Pulmonary artery endothelial cell (primary cell): ENCODE measurements around the gene CACUL1. TPM values are rescaled to one million over a fixed set of nuclear protein-coding genes. Genes with fewer than 3 reads are reported as not detected.
"Not testable (repeated sequence)": the region's sequence is repeated elsewhere in the genome, so short reads cannot be mapped to it uniquely, and the experiment has no call there.

Source experiments
- DNase-seq: peaks from one replicate; pipeline ENCODE4 v3.0.0-alpha.2; 2011; ENCODE audit warnings: low read depth, low spot score
- total RNA-seq: library from RNA; depleted of rRNA; stranded (reverse); fragments of >200 nt; gene quantifications from 2 replicates; pipeline ENCODE4 v1.2.3, GENCODE V29; 2014

The CACUL1 gene
- 27.4 and 30.6 TPM in 2 replicates for total RNA-seq

DNA sequence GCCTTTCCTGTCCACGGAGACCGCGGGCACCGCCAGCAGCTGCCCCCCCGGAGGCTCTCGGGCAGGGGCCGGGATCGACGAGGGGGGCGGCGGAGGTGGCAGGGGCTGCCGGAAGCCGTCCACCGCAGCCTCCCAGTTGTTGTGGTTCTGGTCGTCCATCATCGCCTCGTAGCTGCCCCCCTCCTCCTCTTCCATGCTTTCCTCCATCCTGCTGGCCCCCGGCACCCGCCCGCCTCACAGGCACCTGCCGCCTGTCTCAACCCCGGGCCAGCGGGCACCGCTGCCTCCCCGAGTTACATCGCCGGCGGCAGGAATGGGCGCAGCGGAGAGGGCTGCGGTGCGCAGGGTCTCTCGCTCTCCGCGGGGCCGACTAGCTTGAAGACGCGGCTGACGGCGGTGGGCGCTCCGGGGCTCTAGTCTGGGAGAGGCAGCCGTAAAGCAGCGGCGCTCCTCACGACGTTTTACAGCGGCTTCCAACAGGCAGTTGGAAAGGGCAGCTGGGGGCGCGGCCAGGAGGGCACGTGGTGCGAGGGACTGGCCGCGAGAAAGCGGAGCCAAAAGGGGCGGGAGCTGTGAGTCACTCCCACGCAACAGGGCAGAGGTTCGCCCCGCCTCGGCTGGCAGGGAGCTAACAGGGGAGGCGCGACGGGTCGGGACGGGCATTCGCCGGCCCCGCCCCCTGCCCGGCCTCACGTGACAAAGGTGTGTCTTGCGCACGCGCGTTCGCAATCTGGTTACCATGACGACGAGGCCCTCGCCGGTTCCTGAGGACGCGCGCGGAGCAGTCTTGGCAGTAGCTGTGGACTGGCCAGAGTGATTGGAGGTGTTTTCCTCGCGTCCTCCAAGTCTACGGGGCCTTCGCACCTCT lies at the start of gene CACUL1:
CACUL1 (minus strand) TSS at position 415 of the 868 bp plus-strand sequence; CDS start at position 207, 208 bp downstream.
- peak; percentile 99 for DNase-seq

- no peak for DNase-seq
These were observed 49.5 kb upstream of the CACUL1 start for GRCh38 chr10:118804262-118804773.

DNA sequence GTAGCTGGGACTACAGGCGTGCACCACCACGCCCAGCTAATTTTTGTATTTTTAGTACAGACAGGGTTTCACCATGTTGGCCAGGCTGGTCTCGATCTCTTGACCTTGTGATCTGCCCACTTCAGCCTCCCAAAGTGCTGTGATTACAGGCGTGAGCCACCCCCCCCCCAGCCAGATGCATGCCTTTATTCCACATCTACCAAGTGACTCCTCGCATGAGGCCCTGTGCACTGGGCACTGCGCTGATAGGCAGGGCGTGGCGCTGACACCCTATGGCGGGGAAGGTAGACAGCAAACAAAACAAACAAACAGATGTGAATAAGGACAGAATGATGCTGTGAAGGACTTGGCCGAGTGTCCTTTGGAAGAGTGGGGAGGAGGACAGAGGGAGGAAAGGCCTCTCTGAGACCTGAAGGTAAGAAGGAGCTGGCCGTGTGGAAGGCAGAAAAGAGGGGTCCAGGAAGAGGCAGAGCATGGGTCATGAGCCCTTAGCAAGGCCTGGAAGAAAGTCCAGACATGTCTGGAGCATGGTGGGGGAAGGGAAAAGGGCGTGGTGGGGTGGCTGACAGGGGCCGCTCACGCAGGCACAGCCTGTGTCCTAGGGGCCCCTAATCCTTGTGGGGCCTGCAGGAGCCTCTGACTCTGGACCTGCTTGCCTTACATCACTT lies 47.5 kb upstream of the CACUL1 start:
- no peak for DNase-seq

GRCh38 chr10:118800920-118801319 lies 46.1 kb upstream of the CACUL1 start:
- no peak for DNase-seq

GRCh38 chr10:118799777-118800176 lies 45.0 kb upstream of the CACUL1 start:
- DNase-seq = no peak

- DNase-seq = no peak
These were observed 43.5 kb upstream of the CACUL1 start for GRCh38 chr10:118798231-118798662.

DNA sequence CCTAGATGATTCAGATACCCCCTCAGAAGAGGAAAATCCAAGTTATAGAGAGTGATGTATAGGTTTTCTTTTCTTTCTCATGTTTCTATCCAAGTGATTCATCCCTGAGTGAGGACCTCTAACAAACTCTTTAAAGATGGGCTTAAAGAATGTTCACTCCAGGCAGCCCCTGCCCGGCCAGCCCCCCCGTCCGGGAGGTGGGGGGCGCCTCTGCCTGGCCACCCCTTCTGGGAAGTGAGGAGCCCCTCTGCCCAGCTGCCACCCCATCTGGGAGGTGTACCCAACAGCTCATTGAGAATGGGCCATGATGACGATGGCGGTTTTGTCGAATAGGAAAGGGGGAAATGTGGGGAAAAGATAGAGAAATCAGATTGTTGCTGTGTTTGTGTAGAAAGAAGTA lies 40.2 kb upstream of the CACUL1 start:
- DNase-seq = not testable (repeated sequence)

- DNase-seq = no peak
These were observed 38.8 kb upstream of the CACUL1 start for GRCh38 chr10:118793545-118793944.

DNA sequence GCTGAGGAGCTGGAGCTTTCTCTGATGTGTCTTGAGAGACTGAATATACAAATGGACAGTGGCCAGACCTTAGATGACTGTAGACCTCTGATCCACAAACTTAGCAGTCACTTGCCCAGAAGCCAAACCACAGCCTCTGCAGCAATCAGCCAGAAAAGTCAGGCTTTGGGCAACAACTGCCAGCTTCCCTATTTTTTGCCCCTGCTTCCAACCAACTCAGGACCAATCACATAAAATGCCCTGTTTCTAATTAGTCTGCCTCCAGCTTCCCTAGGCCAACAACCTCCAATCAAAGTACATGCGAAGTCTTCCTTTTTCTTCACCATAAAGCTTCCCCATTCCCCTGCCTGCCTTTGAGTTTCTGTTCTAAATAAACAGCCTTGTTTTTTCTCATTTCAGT lies 37.8 kb upstream of the CACUL1 start:
- no peak for DNase-seq

GRCh38 chr10:118790058-118790457 lies 35.3 kb upstream of the CACUL1 start:
- no peak for DNase-seq

DNA sequence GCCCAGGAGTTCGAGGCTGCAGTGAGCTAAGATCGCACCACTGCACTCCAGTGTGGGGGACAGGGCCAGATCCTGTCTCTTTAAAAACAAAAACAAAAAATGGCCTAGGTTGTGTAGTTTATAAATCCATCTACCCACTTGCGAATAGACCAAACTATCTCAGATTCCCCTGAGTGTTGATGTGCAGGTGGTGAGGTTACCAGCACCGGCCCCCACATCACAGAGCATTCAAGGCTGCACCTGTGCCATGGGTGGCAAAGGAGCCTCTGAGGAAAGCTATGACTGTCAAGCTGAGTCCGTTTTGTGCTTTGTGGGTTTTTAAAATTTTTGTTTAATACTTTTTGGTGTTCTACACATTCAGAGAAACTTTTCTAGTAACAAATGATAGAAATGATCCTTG lies 30.8 kb upstream of the CACUL1 start:
- DNase-seq = no peak

- no peak for DNase-seq
These were observed 29.2 kb upstream of the CACUL1 start for GRCh38 chr10:118783776-118784545.

GRCh38 chr10:118782916-118783465 lies 28.2 kb upstream of the CACUL1 start:
- not testable (repeated sequence) for DNase-seq

DNA sequence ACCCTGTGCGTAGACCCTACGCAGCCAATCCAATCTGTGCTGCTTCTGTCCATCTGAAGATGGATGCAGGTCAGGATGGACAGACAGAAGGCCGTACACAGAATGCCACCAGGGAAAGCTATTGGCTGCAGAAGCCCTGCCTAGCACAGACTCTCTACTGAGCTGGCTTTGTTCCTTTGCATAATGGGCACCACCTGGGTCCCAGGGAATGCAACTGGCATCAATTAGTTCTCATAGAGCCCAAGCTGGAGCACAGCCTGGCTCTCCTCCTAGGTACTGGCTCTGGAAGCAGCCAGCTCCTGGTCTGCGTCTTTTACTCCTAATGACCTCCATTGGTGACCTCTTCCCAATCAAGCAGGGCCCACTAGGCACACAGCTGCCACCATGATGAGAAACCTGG lies 26.8 kb upstream of the CACUL1 start:
- DNase-seq = no peak

DNA sequence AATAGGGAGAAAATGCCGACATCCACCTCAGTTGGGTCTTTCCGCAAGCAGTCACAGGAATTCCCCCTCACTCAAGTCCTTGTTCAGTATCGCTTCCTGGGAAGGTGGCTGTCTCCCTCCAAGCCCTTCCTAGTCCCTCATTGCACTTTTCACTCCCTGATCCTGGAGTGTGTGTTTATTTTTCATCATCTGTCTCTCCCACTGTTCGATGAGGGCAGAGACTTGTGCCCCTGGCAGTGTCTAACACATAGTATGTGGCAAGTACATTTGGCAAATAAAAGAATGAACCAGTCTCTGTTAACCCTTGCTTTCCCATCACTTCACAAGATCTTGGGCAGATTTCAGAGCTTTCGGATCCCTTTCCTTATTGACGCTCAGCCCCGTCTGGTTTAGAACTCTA lies 24.0 kb upstream of the CACUL1 start:
- DNase-seq = no peak

DNA sequence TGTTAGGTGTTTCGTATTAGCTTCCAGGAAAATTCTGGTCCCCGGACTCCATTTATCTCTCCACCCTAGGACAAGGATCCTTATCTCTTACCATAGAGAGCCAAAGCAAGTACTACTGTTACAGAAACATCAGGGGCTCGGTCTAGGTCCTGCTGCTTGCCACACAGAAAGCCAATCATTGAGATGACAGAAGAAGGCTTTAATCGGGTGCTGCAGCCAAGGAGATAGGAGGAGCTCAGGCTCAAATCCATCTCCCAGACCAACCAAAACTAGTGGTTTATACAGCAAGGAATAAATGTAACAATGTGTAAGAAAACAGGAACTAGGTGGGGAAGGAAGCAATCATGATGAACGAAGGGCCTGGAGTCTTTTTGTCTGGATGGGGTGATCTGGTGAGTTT lies 22.2 kb upstream of the CACUL1 start:
- no peak for DNase-seq

DNA sequence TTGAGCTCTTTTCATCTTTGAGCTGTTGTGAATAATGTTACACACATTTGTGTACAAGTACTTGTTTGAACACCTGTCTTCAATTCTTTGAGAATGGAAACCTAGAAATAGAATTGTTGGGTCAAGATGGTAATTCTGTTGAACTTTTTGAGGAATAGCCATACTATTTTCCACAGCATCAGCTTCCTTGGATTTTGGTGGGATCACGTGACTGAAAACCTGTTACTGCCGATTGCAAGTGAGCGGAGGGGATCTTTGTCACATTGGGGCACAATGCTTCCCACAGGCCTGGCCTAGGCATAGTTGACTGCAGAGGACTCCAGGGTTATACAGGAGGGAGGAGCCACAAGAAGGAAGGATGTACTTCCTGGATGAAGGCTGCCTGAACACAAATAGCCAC lies 21.3 kb upstream of the CACUL1 start:
- no peak for DNase-seq

DNA sequence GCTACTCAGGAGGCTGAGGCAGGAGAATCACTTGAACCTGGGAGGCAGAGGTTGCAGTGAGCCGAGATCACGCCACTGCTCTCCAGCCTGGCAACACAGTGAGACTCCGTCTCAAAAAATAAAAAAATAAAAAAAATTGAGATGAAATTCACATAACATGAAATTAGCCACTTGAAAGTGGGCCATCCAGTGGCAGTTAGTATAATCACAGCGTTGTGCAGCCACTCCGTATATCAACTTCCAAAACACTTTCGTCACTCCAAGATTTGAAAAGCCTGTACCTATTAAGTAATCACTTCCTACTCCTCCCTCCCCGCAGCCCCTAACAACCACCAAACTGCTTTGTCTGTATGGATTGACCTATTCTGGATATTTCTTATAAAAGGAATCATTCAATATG lies 20.7 kb upstream of the CACUL1 start:
- no peak for DNase-seq

DNA sequence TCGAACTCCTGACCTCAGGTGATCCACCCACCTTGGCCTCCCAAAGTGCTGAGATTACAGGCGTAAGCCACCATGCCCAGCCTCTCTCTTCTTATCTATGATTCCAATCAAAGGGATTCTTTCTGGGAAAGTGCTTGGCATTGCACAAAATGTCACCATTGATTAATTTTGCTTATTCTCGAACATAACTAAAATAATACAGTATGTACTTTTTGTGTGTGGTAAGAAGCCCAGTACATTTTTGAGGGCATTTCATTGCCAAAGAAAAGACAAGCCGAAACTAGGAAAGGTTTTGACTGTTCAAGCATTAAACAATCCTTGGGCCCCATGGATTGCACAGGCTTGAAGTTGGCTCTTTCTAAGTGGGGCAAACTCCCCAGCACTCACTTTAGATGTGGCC lies 18.3 kb upstream of the CACUL1 start:
- no peak for DNase-seq

DNA sequence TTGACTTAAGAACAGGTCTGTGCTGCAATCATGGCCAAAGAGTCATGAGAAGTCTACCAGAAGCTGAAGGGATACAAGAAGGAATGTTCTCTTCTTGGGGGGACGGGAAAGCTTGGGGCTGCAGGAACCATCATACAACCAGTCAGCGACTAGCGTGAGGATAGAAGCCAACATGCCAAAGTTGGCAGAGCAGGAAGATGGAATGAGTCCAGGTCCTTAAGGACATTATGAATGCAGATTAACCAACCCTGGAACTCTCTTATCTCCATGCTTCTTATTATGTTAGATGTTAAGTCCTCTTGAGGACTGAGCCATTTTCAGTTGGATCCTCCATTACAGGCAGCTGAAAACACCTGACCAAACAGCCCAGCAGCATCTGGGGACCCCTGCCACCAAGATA lies 17.2 kb upstream of the CACUL1 start:
- DNase-seq = no peak

DNA sequence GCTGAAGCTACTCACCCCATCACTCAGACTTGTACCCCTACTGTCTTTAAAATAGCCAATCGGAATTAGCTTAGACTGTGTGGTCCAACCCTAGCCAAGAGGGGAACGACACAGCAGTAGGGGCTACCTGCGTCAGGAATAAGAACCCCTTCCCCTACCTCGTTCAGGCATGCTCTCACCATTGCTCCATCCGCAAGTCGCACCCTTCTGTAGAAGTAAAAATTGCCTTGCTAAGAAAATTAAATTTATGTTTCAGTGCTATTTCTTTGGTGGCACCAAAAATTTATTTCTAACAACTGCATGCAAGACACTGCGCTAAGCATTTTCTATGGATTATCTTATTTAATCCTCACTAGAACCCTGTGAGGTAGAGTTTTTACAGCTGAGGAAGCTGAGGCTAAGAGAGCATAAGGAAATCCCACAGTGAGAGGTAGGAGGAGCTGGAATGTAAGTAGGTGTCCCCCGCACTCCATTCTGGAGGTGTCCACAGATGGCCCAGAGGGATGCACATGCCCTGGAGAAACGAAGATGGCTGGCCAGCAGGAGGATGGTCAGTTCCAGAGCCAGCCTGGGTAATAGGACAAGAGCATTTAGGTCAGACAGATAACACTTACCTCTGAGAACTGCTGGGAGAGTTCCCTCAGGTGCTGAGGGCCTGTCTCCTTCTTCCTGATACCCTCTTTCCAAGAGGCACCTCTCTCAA lies 15.3 kb upstream of the CACUL1 start:
- DNase-seq = no peak
